Measurements from ENCODE around the gene LTBP1. TPM values are rescaled to one million over a fixed set of nuclear protein-coding genes. Genes with fewer than 3 reads are reported as not detected.
A peak's percentile ranks its signal among the peaks of the same experiment; 100 is the strongest.

The LTBP1 gene
- total RNA-seq, 1 experiment from 2014 or later: 11.8 TPM

DNA sequence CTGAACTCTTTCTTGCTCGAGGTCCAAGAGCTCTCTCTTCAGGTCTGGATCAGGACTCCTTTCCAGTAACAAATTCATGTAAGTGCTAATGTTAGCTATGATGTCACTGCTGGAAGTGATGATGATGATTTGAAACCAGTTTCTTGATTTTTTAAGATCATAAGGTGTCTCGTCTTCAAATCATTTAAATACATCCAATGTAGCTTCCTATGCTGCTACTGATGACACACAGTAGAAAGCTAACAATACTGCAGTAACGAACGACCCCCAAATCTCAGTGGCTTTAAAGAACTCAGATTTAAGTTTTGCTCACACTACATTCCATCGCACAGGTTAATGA is 13.0 kb upstream of the LTBP1 start:
- peaks cover 29% of the 10 kb centered on the region for H3K4me1 ChIP-seq (ENCODE audit: low read length)
- no peaks in the 10 kb centered on the region for H3K36me3 ChIP-seq (ENCODE audit: insufficient read depth, low read length)
- DNase-seq: no peak
- no peak overlapping the region for H3K4me3 ChIP-seq (ENCODE audit: low read length)
- H3K27ac ChIP-seq (ENCODE audit: low read length): no peak overlapping the region
- H3K79me2 ChIP-seq (ENCODE audit: low read length): no peaks in the 10 kb centered on the region
- no peaks in the 10 kb centered on the region for H4K20me1 ChIP-seq (ENCODE audit: insufficient read depth, low read depth, low read length)
- H3K27me3 ChIP-seq (ENCODE audit: low read length): no peaks in the 10 kb centered on the region
- H3K9ac ChIP-seq (ENCODE audit: low read length): no peak overlapping the region
- no peak overlapping the region for H3K4me2 ChIP-seq (ENCODE audit: low read depth, low read length, poor library complexity, severe bottlenecking)
- no peak overlapping the region for H2AFZ ChIP-seq (ENCODE audit: low read length)
- H3K9me2 ChIP-seq (replicated peaks; ENCODE audit: insufficient read depth, low read length): no peaks in the 10 kb centered on the region
- no peaks in the 10 kb centered on the region for H3K9me3 ChIP-seq (ENCODE audit: low read length)

DNA sequence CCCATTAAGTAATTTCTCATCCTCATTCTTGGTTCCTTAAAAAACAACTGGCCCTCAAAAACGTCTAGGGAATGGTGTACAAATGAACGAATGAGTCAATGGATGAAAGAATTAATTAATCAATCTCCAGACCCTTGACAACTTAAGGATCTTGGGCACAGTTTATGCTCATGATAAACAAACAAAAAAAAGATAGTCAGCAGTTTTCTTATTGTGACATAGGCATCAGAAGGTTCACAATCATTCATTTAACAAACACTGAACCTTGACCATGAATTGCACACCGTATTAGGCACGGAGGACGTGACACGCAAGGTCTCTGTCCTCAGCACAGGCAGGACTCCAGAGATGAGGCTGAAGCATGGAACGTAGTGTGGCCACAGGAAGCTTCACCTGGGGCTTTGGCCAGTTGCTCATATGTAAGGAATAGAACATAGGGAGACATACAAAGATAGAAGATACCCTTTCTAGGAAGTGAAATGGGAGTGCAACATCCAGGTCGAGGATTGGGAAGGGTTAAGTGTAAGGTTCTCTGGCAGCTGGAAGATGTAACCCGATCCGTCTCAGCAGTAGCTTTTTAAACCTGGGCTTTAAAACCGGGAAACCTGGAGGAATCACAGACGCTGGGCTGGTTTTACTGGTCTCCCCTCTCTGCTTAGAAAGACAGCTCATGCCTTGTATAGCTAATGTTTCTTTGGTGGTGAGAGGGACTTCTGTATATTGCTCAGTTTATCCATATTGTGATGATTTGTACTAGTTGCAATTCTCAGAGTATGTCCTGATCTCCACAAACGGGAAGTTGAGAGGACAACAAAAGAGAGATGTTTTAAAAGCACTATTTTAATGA is 8.9 kb upstream of the LTBP1 start:
- H3K79me2 ChIP-seq (ENCODE audit: low read length): no peaks in the 10 kb centered on the region
- no peak overlapping the region for H3K27ac ChIP-seq (ENCODE audit: low read length)
- H2AFZ ChIP-seq (ENCODE audit: low read length): peak overlapping the region; percentile 78; the same call in 1 of the 2 replicates
- no peaks in the 10 kb centered on the region for H3K27me3 ChIP-seq (ENCODE audit: low read length)
- no peak overlapping the region for H3K9ac ChIP-seq (ENCODE audit: low read length)
- H3K4me3 ChIP-seq (ENCODE audit: low read length): no peak overlapping the region
- no peaks in the 10 kb centered on the region for H4K20me1 ChIP-seq (ENCODE audit: insufficient read depth, low read depth, low read length)
- no peak overlapping the region for H3K4me2 ChIP-seq (ENCODE audit: low read depth, low read length, poor library complexity, severe bottlenecking)
- DNase-seq: no peak
- H3K4me1 ChIP-seq (ENCODE audit: low read length): peaks cover 13% of the 10 kb centered on the region
- H3K36me3 ChIP-seq (ENCODE audit: insufficient read depth, low read length): no peaks in the 10 kb centered on the region
- no peaks in the 10 kb centered on the region for H3K9me3 ChIP-seq (ENCODE audit: low read length)
- H3K9me2 ChIP-seq (replicated peaks; ENCODE audit: insufficient read depth, low read length): no peaks in the 10 kb centered on the region

DNA sequence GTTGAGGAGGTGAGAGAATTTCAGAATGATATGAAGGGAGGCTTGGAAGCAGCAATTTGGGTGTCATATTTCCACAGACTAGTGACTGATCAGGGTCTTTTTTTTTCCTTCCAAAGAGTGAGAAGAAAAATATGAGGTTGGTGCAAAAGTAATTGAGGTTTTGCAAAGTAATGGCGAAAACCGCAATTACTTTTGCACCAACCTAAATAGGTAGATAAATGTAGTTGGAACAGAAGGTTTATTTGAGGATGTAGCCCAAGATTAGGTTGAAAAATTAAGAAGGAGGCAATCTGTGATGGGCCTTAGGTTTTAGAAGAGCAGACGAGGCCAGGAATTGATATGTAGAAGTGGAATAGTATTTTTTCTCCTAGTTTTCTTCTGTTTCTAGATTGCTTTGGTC is 7.8 kb upstream of the LTBP1 start:
- no peak for DNase-seq
- no peak overlapping the region for H3K4me3 ChIP-seq (ENCODE audit: low read length)

DNA sequence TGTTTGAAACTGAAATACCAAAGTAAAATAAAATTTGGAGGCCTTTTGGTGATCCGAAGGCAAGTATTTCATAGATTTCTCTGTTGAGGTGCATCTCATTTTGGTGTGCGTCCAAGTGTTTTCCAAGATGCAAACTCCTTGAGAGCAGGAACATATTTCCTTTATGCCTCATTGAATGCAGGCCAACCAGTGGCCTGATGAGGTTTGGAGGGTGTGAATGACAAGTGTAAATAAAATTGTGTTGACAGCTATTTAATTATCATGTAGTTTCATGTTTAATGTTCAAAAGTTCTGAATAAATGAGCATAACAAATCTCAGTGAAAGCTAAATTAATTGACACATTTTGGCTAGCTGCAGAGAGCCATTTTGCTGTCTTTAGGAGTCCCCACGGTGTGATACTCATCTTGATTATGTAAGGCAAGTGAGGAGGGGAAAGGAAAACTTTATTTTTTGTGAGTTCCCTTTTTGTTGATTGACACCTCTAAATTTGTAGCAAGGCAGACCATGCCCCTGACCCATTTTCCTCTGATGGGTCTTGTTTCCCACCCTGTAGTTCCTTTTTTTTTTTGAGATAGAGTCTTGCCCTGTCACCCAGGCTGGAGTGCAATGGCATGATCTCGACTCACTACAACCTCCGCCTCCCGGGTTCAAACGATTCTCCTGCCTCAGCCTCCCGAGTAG is 6.3 kb upstream of the LTBP1 start:
- DNase-seq: no peak
- H3K9ac ChIP-seq (ENCODE audit: low read length): no peak overlapping the region
- H3K9me2 ChIP-seq (replicated peaks; ENCODE audit: insufficient read depth, low read length): no peaks in the 10 kb centered on the region
- H3K27me3 ChIP-seq (ENCODE audit: low read length): no peaks in the 10 kb centered on the region
- no peak overlapping the region for H3K27ac ChIP-seq (ENCODE audit: low read length)
- no peaks in the 10 kb centered on the region for H3K79me2 ChIP-seq (ENCODE audit: low read length)
- peaks cover 13% of the 10 kb centered on the region for H3K4me1 ChIP-seq (ENCODE audit: low read length)
- no peaks in the 10 kb centered on the region for H3K36me3 ChIP-seq (ENCODE audit: insufficient read depth, low read length)
- H3K9me3 ChIP-seq (ENCODE audit: low read length): no peaks in the 10 kb centered on the region
- no peak overlapping the region for H2AFZ ChIP-seq (ENCODE audit: low read length)
- H3K4me2 ChIP-seq (ENCODE audit: low read depth, low read length, poor library complexity, severe bottlenecking): no peak overlapping the region
- no peaks in the 10 kb centered on the region for H4K20me1 ChIP-seq (ENCODE audit: insufficient read depth, low read depth, low read length)
- no peak overlapping the region for H3K4me3 ChIP-seq (ENCODE audit: low read length)

More for the DNA sequence above, 7.8 kb upstream of the LTBP1 start:
- Histone ChIP-seq H3K9me3 (ENCODE audit: low read length) (no peaks in the 10 kb centered on the region), H4K20me1 (ENCODE audit: insufficient read depth, low read depth, low read length) (no peaks in the 10 kb centered on the region), H3K4me1 (ENCODE audit: low read length) (peaks cover 13% of the 10 kb centered on the region), H2AFZ (ENCODE audit: low read length) (peak overlapping the region; percentile 78; the same call in 1 of the 2 replicates), H3K79me2 (ENCODE audit: low read length) (no peaks in the 10 kb centered on the region), H3K9me2 (replicated peaks; ENCODE audit: insufficient read depth, low read length) (no peaks in the 10 kb centered on the region), H3K27ac (ENCODE audit: low read length) (no peak overlapping the region), H3K27me3 (ENCODE audit: low read length) (no peaks in the 10 kb centered on the region), H3K36me3 (ENCODE audit: insufficient read depth, low read length) (no peaks in the 10 kb centered on the region), H3K4me2 (ENCODE audit: low read depth, low read length, poor library complexity, severe bottlenecking) (no peak overlapping the region), H3K9ac (ENCODE audit: low read length) (no peak overlapping the region)

DNA sequence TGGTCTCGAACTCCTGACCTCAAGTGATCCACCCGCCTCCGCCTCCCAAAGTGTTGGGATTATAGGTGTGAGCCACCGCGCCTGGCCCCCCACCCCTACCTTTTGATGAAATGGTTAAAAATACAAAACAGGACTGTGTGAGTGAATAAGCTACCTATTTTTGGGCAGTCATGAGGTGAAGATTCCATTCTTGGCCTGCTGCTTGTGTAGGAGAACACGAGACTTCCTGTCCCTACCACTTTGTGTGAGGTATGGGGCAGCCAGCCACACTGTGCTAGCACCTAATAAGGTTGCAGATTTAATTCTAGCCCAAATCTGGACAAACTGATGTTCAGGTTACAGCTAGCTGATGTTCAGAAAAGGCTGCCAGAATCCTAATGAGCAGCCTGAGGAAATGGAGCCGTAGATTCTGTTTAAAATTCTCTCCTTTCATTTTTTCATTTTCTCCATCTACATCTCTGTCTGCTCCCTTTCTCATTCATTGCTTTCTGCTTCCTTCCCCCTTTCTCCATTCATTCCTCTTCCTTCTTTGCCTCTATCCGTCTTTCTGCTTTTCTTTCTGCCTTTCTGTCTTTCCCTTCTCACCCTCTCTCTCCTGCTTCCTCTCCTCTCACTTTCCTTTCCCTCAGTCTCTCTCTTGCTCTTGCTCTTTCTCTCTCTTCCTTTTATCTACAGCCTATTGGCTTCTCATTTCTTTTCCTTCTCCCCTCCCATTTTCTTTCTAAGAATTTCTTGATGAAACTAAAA is 4.6 kb upstream of the LTBP1 start:
- Histone ChIP-seq H3K36me3 (ENCODE audit: insufficient read depth, low read length) (no peaks in the 10 kb centered on the region), H3K4me1 (ENCODE audit: low read length) (peaks cover 19% of the 10 kb centered on the region), H3K9me3 (ENCODE audit: low read length) (no peaks in the 10 kb centered on the region), H3K4me3 (ENCODE audit: low read length) (no peak overlapping the region), H3K27me3 (ENCODE audit: low read length) (no peaks in the 10 kb centered on the region), H3K27ac (ENCODE audit: low read length) (no peak overlapping the region), H3K9me2 (replicated peaks; ENCODE audit: insufficient read depth, low read length) (no peaks in the 10 kb centered on the region), H3K79me2 (ENCODE audit: low read length) (no peaks in the 10 kb centered on the region), H3K9ac (ENCODE audit: low read length) (no peak overlapping the region), H4K20me1 (ENCODE audit: insufficient read depth, low read depth, low read length) (no peaks in the 10 kb centered on the region), H2AFZ (ENCODE audit: low read length) (no peak overlapping the region), H3K4me2 (ENCODE audit: low read depth, low read length, poor library complexity, severe bottlenecking) (no peak overlapping the region)
- no peak for DNase-seq

DNA sequence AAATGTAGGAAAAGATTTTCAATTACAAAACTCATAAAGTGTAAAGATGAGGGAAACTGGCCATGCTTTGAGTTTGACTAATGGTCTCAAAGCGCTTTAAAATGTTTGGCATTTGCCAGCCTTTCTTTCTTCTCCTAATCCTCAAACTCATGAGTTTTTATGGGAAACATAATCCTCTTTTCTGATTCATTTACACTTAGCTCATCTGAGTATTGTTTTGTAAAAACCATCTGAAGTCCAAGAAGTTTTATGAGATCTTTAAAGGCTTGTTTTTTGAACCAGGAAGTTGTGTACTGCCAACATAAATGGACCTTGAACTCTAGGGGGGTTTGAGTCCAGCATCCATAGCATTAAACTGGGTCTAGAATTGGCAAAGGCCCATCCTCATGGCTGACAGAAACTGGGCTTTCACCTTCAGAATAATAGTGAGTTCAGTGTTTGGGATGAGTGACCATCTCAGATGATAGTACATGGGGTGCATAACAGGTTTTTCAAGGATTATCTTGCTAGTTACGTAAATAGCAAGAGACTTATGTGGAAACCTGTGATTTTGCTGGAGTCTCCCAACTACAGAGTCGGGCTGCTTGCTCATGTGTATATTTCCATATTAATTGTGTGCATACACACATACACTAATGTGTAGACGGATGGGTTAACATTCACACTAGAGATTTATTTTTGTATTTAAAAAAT is 3.8 kb upstream of the LTBP1 start:
- H3K4me2 ChIP-seq (ENCODE audit: low read depth, low read length, poor library complexity, severe bottlenecking): no peak overlapping the region
- H3K27ac ChIP-seq (ENCODE audit: low read length): no peak overlapping the region
- H3K27me3 ChIP-seq (ENCODE audit: low read length): no peaks in the 10 kb centered on the region
- H4K20me1 ChIP-seq (ENCODE audit: insufficient read depth, low read depth, low read length): no peaks in the 10 kb centered on the region
- H3K4me3 ChIP-seq (ENCODE audit: low read length): no peak overlapping the region
- no peak overlapping the region for H2AFZ ChIP-seq (ENCODE audit: low read length)
- peaks cover 19% of the 10 kb centered on the region for H3K4me1 ChIP-seq (ENCODE audit: low read length)
- H3K9ac ChIP-seq (ENCODE audit: low read length): no peak overlapping the region
- H3K36me3 ChIP-seq (ENCODE audit: insufficient read depth, low read length): no peaks in the 10 kb centered on the region
- no peaks in the 10 kb centered on the region for H3K79me2 ChIP-seq (ENCODE audit: low read length)
- no peak for DNase-seq
- no peaks in the 10 kb centered on the region for H3K9me3 ChIP-seq (ENCODE audit: low read length)
- H3K9me2 ChIP-seq (replicated peaks; ENCODE audit: insufficient read depth, low read length): no peaks in the 10 kb centered on the region

DNA sequence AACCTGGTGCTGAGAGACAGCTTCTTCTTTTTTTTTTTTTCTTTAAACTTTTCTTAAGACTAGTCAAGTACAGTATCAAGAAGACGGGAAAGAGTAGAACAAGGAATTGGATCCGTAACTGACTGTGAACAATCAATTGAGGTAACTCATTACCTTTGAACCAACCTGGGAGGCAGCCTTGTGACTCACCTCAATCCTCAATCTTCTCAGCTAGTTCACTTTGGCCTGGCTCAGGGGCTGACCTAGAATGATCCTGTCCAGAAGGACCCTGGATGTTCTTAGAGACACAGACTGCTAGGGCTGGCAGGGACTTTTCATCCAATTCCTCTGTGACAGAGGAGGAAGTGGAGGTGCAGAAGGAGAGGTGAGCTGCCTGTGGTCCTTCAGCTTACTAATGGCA is 1.5 kb upstream of the LTBP1 start:
- DNase-seq: no peak
- no peak overlapping the region for H2AFZ ChIP-seq (ENCODE audit: low read length)
- no peaks in the 10 kb centered on the region for H3K36me3 ChIP-seq (ENCODE audit: insufficient read depth, low read length)
- no peak overlapping the region for H3K4me2 ChIP-seq (ENCODE audit: low read depth, low read length, poor library complexity, severe bottlenecking)
- no peaks in the 10 kb centered on the region for H3K27me3 ChIP-seq (ENCODE audit: low read length)
- H3K9me3 ChIP-seq (ENCODE audit: low read length): no peaks in the 10 kb centered on the region
- no peak overlapping the region for H3K4me3 ChIP-seq (ENCODE audit: low read length)
- no peak overlapping the region for H3K27ac ChIP-seq (ENCODE audit: low read length)
- no peaks in the 10 kb centered on the region for H3K79me2 ChIP-seq (ENCODE audit: low read length)
- H3K9me2 ChIP-seq (replicated peaks; ENCODE audit: insufficient read depth, low read length): no peaks in the 10 kb centered on the region
- peaks cover 24% of the 10 kb centered on the region for H3K4me1 ChIP-seq (ENCODE audit: low read length)
- no peak overlapping the region for H3K9ac ChIP-seq (ENCODE audit: low read length)
- no peaks in the 10 kb centered on the region for H4K20me1 ChIP-seq (ENCODE audit: insufficient read depth, low read depth, low read length)
